Aorta (tissue), 5 donors: Measurements from ENCODE around the gene KIF1B. TPM values are rescaled to one million over a fixed set of nuclear protein-coding genes. Genes with fewer than 3 reads are reported as not detected.

Experiments
- ATAC-seq: fragments of 200-7000 bp; cut with Tn5 transposase; one replicate; pipeline ENCODE4 v1.9.1; 2022; ENCODE audit warnings: moderate library complexity; ENCODE audit not compliant: low FRiP score
- DNase-seq, 2 donors: peaks; one replicate each; pipeline ENCODE4 v3.0.0-alpha.2; 2020
- H3K27ac ChIP-seq, 2 donors: one replicate each; pipeline ENCODE4 v1.5.1; 2013; ENCODE audit warnings: low read length in 2 of 2, mild to moderate bottlenecking in 2 of 2, moderate library complexity in 2 of 2, control low read depth in 1 of 2, inconsistent platforms in 1 of 2, low read depth in 1 of 2
- H3K27me3 ChIP-seq, 2 donors: one replicate each; pipeline ENCODE4 v1.6.1; 2013; ENCODE audit warnings: control low read depth in 1 of 2, low read length in 1 of 2, mild to moderate bottlenecking in 1 of 2, moderate library complexity in 1 of 2; ENCODE audit not compliant: insufficient read depth in 2 of 2, control insufficient read depth in 1 of 2
- H3K36me3 ChIP-seq, 2 donors: one replicate each; pipeline ENCODE4 v1.6.1; 2013; ENCODE audit warnings: control low read depth in 1 of 2, low read length in 1 of 2, mild to moderate bottlenecking in 1 of 2; ENCODE audit not compliant: insufficient read depth in 2 of 2, control insufficient read depth in 1 of 2
- H3K4me1 ChIP-seq, 2 donors: one replicate each; pipeline ENCODE4 v1.6.1; 2013; ENCODE audit warnings: low read length in 2 of 2, control low read depth in 1 of 2, mild to moderate bottlenecking in 1 of 2, moderate library complexity in 1 of 2; ENCODE audit not compliant: insufficient read depth in 2 of 2, control insufficient read depth in 1 of 2
- H3K4me3 ChIP-seq, 2 donors: one replicate each; pipeline ENCODE4 v1.5.1; 2013; ENCODE audit warnings: low read length in 2 of 2, control low read depth in 1 of 2, mild to moderate bottlenecking in 1 of 2
- H3K9me3 ChIP-seq: one replicate; pipeline ENCODE4 v1.6.1; 2013; ENCODE audit warnings: mild to moderate bottlenecking, low read length; ENCODE audit not compliant: control insufficient read depth
- WGBS, 2 donors: extraction: QIAGEN DNeasy Blood & Tissue Kit; methylation state at CpG; one replicate each; pipeline ENCODE4 v1.1.7; 2013; 5-methylcytosine and 5-hydroxymethylcytosine counted together
- intact Hi-C, 2 donors: fragments of 100-400 bp; cut with DNase I; formaldehyde crosslinking; loops; one replicate each; pipeline versions ENCODE4 v1.14.2 to v1.15.0; 2022
- polyA plus RNA-seq, 2 donors: library from polyadenylated mRNA; stranded (reverse); fragments of 200-250 nt; gene quantifications; one replicate each; pipeline ENCODE4 v1.2.3, GENCODE V29; 2013
- total RNA-seq, 2 donors: library from RNA; stranded (reverse); fragmentation: NEBNext Ultra II Directional; extraction: Animal tissue kit (Norgen Biotek cat#: 25700); gene quantifications; one replicate each; pipeline ENCODE4 v1.2.1, GENCODE V29; 2021
- donor health status: healthy with polysubstance abuse.
- donor health status: Bipolar disorder and iron deficiency.
- donor health status: DM: no; HTN: no; CAD: no.
- donor health status: DM: no; HTN: no; CAD: no.
- donor health status: DM: yes; HTN: yes; CAD: no.

Gene KIF1B
- total and polyA plus RNA-seq, 4 donors: 7.4 to 67.6 (median 35.1) TPM

GRCh38 chr1:10379101-10379620 is 168.8 kb downstream of the KIF1B start:
- H3K4me3 ChIP-seq: no peak overlapping the region
- H3K36me3 ChIP-seq: no peaks in the 10 kb centered on the region
- intact Hi-C loops: loop anchor here in 1 of 2 donors (5.0 kb wide), 1 partner anchor 113 kb away; no protein-coding TSS in a partner anchor
- DNase-seq (peak in 1 of 2 donors; percentile 57), ATAC-seq (no peak)
- H3K27me3 ChIP-seq: no peaks in the 10 kb centered on the region
- H3K9me3 ChIP-seq: no peaks in the 10 kb centered on the region
- no peaks in the 10 kb centered on the region for H3K4me1 ChIP-seq
- WGBS, 2 donors: 93 to 94% methylated on average over 10 of the region's 10 CpGs
- no peak overlapping the region for H3K27ac ChIP-seq

- Histone ChIP-seq H3K4me3 (no peak overlapping the region), H3K4me1 (no peaks in the 10 kb centered on the region), H3K9me3 (no peaks in the 10 kb centered on the region), H3K27me3 (no peaks in the 10 kb centered on the region), H3K36me3 (no peaks in the 10 kb centered on the region), H3K27ac (no peak overlapping the region)
- ATAC-seq: no peak
- DNase-seq: peak in 1 of 2 donors; percentile 56
- intact Hi-C loops: loop anchor here in 1 of 2 donors (5.0 kb wide), 1 partner anchor 113 kb away; no protein-coding TSS in a partner anchor
- WGBS, 2 donors: 94% methylated on average over 6 of the region's 6 CpGs
Observed at GRCh38 chr1:10379676-10380075, 169.3 kb downstream of the KIF1B start.

- no peaks in the 10 kb centered on the region for H3K36me3 ChIP-seq
- no peaks in the 10 kb centered on the region for H3K9me3 ChIP-seq
- H3K27me3 ChIP-seq: no peaks in the 10 kb centered on the region
- ATAC-seq: no peak
- intact Hi-C loops: no loop called here
- peak; percentile 45 to 63 for DNase-seq
- no peaks in the 10 kb centered on the region for H3K4me1 ChIP-seq
- H3K27ac ChIP-seq: no peak overlapping the region
- 8% methylated on average over 5 of the region's 5 CpGs for WGBS, 2 donors
- no peak overlapping the region for H3K4me3 ChIP-seq
Observed at GRCh38 chr1:10380594-10381275, 170.4 kb downstream of the KIF1B start.

GRCh38 chr1:10383630-10384029 is 173.3 kb downstream of the KIF1B start:
- intact Hi-C loops: no loop called here
- no peak overlapping the region for H3K27ac ChIP-seq
- WGBS, 2 donors: 80 to 83% methylated on average over 4 of the region's 4 CpGs
- ATAC-seq: no peak
- peaks cover 0 to 1% of the 10 kb centered on the region in 2 donors for H3K4me1 ChIP-seq
- H3K36me3 ChIP-seq: no peaks in the 10 kb centered on the region
- no peaks in the 10 kb centered on the region for H3K9me3 ChIP-seq
- DNase-seq: peak in 1 of 2 donors; percentile 24
- H3K27me3 ChIP-seq: no peaks in the 10 kb centered on the region
- no peak overlapping the region for H3K4me3 ChIP-seq

DNA sequence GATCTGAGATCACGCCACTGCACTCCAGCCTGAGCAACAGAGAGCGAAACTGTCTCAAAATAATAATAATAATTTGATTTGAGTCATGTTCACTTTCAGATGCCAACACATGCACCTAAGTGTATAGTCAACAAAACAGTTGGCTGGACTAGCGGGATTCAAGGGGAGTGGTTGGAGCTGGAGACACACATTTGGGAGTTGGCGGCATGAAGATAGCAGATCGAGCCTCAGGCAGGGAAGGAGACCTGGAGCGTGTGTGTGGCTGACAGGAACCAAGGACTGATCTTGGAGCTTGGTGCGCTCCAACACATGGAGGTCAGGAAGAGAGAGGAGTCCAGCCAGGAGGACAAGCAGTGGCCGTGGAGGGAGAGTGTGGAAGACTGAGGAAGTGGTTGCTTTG is 173.8 kb downstream of the KIF1B start:
- H3K36me3 ChIP-seq: no peaks in the 10 kb centered on the region
- intact Hi-C loops: no loop called here
- H3K4me1 ChIP-seq: peaks cover 0 to 1% of the 10 kb centered on the region in 2 donors
- H3K27me3 ChIP-seq: no peaks in the 10 kb centered on the region
- DNase-seq (peak in 1 of 2 donors; percentile 44), ATAC-seq (no peak)
- WGBS, 2 donors: 91 to 95% methylated on average over 8 of the region's 8 CpGs
- H3K27ac ChIP-seq: no peak overlapping the region
- H3K9me3 ChIP-seq: no peaks in the 10 kb centered on the region
- H3K4me3 ChIP-seq: no peak overlapping the region

DNA sequence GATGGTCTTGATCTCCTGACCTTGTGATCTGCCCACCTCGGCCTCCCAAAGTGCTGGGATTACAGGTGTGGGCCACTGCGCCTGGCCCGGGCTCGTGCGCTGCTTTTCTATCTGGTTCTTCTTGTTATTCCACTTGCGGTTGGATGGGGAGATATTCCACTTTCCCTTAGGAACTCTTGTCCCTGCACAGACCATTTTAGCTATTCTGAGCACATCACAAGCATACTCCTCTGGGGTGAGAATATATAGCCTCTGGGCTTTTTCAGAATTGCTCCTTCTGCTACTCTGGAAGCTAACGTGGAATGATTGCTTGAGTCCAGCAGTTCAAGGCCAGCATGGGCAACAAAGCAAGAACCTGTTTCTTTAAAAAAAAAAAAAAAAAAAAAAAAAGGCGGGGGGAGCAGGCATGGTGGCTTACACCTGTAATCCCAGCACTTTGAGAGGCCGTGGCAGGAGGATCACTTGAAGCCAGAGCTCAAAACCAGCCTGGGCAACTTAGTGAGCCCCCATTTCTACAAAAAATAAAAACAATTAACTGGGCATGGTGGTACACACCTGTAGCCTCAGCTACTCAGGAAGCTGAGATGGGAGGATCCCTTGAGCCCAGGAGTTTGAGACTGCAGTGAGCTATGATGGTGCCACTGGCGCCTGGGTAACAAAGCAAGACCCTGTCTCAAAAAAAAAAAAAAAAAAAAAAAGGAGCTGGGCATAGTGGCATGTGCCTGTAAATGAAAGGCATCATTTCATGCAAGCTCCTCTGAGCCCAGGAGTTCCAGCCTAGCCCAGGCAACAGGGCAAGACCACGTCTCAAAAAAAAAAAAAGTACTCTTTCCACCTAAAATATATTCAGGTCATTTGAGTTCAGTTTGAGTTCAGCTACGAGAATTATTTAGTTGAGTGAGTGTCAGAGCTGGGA is 176.6 kb downstream of the KIF1B start:
- H3K27ac ChIP-seq: peak overlapping the region in 1 of 2 donors; percentile 4
- no peaks in the 10 kb centered on the region for H3K9me3 ChIP-seq
- WGBS, 2 donors: 69 to 73% methylated on average over 11 to 12 of the region's 12 CpGs
- H3K27me3 ChIP-seq: no peaks in the 10 kb centered on the region
- H3K36me3 ChIP-seq: no peaks in the 10 kb centered on the region
- no peak for ATAC-seq
- no peak overlapping the region for H3K4me3 ChIP-seq
- DNase-seq: peak in 1 of 2 donors; percentile 21
- H3K4me1 ChIP-seq: peaks cover 0 to 1% of the 10 kb centered on the region in 2 donors
- intact Hi-C loops: no loop called here

DNA sequence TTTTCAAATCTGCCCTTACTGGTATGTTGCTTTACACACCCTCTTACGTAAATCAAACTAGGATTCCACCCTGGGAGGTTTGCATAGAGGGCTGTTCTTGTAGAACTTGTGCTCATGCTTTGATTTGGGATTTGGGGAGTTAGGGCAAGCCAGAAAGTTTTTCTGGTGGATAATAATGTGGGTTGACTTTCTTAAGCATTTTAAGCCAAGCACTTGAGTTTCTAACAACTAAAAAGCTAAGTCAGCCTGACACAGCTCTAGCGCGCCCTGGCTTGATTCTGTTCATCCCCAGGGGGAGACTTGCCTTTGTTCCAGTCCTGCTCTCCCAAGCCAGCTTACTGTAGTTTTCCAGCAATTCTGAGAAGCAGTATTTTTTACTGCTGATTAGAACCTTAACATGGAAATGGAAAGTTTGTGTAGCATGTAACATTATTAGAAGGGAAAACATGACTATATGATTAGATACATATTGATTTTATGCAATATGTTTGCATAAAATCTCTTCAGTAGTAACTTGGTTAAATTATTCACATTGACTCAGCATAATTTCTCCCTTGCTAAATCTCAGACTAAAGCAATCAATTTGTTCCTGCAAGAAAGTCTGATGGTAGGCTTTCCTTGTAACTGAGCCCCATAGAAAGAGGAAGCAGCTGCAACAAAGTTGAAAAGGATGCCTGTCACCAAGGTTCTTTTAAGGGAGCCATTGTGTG is 177.5 kb downstream of the KIF1B start:
- peak in 1 of 2 donors; percentile 60 for DNase-seq
- ATAC-seq: peak; percentile 90
- Histone ChIP-seq H3K27ac (peak overlapping the region in 1 of 2 donors; percentile 54), H3K27me3 (no peaks in the 10 kb centered on the region), H3K4me1 (peaks cover 0 to 1% of the 10 kb centered on the region in 2 donors), H3K4me3 (no peak overlapping the region), H3K36me3 (no peaks in the 10 kb centered on the region), H3K9me3 (no peaks in the 10 kb centered on the region)
- WGBS, 2 donors: 0 to 4% methylated on average over 3 of the region's 3 CpGs
- intact Hi-C loops: no loop called here

DNA sequence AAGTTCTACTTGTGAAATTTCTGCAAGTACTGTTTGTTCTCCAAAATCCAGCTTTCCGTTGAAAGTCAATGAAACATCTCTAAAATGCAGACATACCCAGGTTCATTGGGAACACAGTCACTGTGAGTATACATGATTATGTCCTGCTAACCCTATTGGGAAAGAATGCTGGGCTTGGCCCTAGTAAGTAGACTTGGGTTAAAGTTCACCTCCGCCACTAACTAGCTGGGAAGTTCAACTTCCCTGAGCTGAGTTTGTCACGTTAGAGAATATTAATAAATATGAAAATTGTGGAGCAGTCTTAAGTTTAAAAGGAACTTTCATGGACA is 178.0 kb downstream of the KIF1B start:
- no peak overlapping the region for H3K4me3 ChIP-seq
- ATAC-seq (no peak), DNase-seq (no peak)
- H3K27ac ChIP-seq: no peak overlapping the region
- intact Hi-C loops: no loop called here
- H3K27me3 ChIP-seq: no peaks in the 10 kb centered on the region
- no peaks in the 10 kb centered on the region for H3K9me3 ChIP-seq
- H3K4me1 ChIP-seq: peaks cover 0 to 1% of the 10 kb centered on the region in 2 donors
- 72 to 79% methylated on average over 3 of the region's 3 CpGs for WGBS, 2 donors
- H3K36me3 ChIP-seq: no peaks in the 10 kb centered on the region
